Stomach (tissue), 4 donors: ENCODE measurements around the gene KCNT2.

Experiments
- EP300 ChIP-seq: sonication (generic); formaldehyde crosslinking; IDR thresholded peaks from one replicate; pipeline ENCODE4 v1.6.1; 2017; ENCODE audit warnings: antibody characterized with exemption
- TF ChIP-seq, protein P1 (sequence below), 7 experiments: fragments of 450-650 bp in 4 of 7; fragments of 200-600 bp in 3 of 7; sonication (generic) in 3 of 7; IDR thresholded peaks; one replicate each; pipeline ENCODE4 v1.5.1; 2016 to 2019; ENCODE audit warnings: antibody characterized with exemption in 7 of 7, control low read depth in 2 of 7, mild to moderate bottlenecking in 1 of 7

DNA sequence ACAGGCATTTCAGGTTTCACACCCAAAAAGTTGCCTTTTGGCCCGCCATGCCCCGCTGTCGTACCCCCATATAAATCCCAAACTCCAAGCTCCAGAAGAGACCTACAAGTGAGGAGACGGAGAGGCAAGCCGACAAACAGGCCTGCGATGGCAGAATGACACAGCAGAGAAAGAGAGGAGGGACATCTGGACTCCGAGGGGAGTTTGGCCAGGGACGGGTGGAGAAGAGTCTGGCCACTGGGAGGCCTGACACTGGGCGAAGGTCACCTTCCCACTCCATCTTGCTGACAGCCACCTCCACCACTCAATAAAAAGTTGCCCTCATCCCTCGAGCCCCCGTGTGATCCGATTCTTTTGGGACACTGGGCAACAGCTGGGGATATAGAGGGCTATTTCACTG is 41.8 kb upstream of the KCNT2 start:
- TF ChIP-seq, protein P1, sequence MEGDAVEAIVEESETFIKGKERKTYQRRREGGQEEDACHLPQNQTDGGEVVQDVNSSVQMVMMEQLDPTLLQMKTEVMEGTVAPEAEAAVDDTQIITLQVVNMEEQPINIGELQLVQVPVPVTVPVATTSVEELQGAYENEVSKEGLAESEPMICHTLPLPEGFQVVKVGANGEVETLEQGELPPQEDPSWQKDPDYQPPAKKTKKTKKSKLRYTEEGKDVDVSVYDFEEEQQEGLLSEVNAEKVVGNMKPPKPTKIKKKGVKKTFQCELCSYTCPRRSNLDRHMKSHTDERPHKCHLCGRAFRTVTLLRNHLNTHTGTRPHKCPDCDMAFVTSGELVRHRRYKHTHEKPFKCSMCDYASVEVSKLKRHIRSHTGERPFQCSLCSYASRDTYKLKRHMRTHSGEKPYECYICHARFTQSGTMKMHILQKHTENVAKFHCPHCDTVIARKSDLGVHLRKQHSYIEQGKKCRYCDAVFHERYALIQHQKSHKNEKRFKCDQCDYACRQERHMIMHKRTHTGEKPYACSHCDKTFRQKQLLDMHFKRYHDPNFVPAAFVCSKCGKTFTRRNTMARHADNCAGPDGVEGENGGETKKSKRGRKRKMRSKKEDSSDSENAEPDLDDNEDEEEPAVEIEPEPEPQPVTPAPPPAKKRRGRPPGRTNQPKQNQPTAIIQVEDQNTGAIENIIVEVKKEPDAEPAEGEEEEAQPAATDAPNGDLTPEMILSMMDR (IDR thresholded peaks at IDR 0.05), result no peak
- no peak for TF ChIP-seq EP300
